ENCODE results near the gene PTPRF. TPM values are rescaled to one million over a fixed set of nuclear protein-coding genes. Genes with fewer than 3 reads are reported as not detected.

The PTPRF gene
- total and polyA plus RNA-seq, 4 donors, result 40.0 to 160 (median 92.1) TPM

- peaks cover 0 to 39% (median 11%) of the 10 kb centered on the region in 4 donors for H3K36me3 ChIP-seq (ENCODE audit: control insufficient read depth in 4 of 4, insufficient read depth in 4 of 4, low read length in 4 of 4)
- no peaks in the 10 kb centered on the region for H3K4me1 ChIP-seq (ENCODE audit: control insufficient read depth in 5 of 5, insufficient read depth in 5 of 5, low read length in 5 of 5)
- no peak overlapping the region for H3K9ac ChIP-seq (ENCODE audit: insufficient read depth in 1 of 2, low read length in 2 of 2)
- no peaks in the 10 kb centered on the region for H3K27me3 ChIP-seq (ENCODE audit: control insufficient read depth in 3 of 3, insufficient read depth in 3 of 3, low read length in 2 of 3)
- DNase-seq (no peak), ATAC-seq (ENCODE audit: insufficient read depth, low FRiP score) (no peak)
- WGBS, 2 donors, result 94 to 96% methylated on average over 7 of the region's 7 CpGs
- H3K4me3 ChIP-seq, result no peak overlapping the region
- H3K27ac ChIP-seq (ENCODE audit: low read depth in 1 of 2, low read length in 1 of 2), result no peak overlapping the region
- H3K9me3 ChIP-seq (ENCODE audit: control insufficient read depth in 4 of 4, insufficient read depth in 3 of 4, low read length in 3 of 4), result no peaks in the 10 kb centered on the region
- TF ChIP-seq, protein P1, sequence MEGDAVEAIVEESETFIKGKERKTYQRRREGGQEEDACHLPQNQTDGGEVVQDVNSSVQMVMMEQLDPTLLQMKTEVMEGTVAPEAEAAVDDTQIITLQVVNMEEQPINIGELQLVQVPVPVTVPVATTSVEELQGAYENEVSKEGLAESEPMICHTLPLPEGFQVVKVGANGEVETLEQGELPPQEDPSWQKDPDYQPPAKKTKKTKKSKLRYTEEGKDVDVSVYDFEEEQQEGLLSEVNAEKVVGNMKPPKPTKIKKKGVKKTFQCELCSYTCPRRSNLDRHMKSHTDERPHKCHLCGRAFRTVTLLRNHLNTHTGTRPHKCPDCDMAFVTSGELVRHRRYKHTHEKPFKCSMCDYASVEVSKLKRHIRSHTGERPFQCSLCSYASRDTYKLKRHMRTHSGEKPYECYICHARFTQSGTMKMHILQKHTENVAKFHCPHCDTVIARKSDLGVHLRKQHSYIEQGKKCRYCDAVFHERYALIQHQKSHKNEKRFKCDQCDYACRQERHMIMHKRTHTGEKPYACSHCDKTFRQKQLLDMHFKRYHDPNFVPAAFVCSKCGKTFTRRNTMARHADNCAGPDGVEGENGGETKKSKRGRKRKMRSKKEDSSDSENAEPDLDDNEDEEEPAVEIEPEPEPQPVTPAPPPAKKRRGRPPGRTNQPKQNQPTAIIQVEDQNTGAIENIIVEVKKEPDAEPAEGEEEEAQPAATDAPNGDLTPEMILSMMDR (IDR thresholded peaks at IDR 0.05; ENCODE audit: control extremely low read depth, extremely low read depth), result no peak
These were observed 85.7 kb downstream of the PTPRF start for GRCh38 chr1:43616383-43616782.

- DNase-seq, result no peak
- Histone ChIP-seq H3K9ac (ENCODE audit: insufficient read depth in 1 of 2, low read length in 2 of 2) (no peak overlapping the region), H3K27ac (ENCODE audit: low read depth in 1 of 2, low read length in 1 of 2) (no peak overlapping the region), H3K4me3 (no peak overlapping the region), H3K9me3 (ENCODE audit: control insufficient read depth in 4 of 4, insufficient read depth in 3 of 4, low read length in 3 of 4) (no peaks in the 10 kb centered on the region), H3K36me3 (ENCODE audit: control insufficient read depth in 4 of 4, insufficient read depth in 4 of 4, low read length in 4 of 4) (peaks cover 0 to 39% (median 12%) of the 10 kb centered on the region in 4 donors), H3K27me3 (ENCODE audit: control insufficient read depth in 3 of 3, insufficient read depth in 3 of 3, low read length in 2 of 3) (no peaks in the 10 kb centered on the region), H3K4me1 (ENCODE audit: control insufficient read depth in 5 of 5, insufficient read depth in 5 of 5, low read length in 5 of 5) (no peaks in the 10 kb centered on the region)
- 92% methylated on average over 5 of the region's 5 CpGs for WGBS, 2 donors
- TF ChIP-seq, protein P1 (IDR thresholded peaks at IDR 0.05; ENCODE audit: control extremely low read depth, extremely low read depth), result no peak
- no peak for ATAC-seq (ENCODE audit: insufficient read depth, low FRiP score)
These were observed 86.3 kb downstream of the PTPRF start for GRCh38 chr1:43617011-43617410.

DNA sequence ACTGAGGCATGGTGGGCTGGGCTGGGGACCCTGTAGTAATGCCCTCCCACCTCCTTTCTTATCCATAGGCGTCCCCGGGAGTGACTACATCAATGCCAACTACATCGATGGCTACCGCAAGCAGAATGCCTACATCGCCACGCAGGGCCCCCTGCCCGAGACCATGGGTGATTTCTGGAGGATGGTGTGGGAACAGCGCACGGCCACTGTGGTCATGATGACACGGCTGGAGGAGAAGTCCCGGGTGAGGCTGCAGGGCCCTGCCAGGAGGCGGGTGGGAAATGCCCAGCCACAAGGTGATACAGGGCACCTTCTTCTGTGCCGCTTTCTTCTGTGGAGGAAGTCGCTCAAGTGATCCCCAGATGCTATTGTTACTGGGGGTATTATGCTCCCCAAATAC is 87.0 kb downstream of the PTPRF start:
- no peak for DNase-seq
- ATAC-seq (ENCODE audit: insufficient read depth, low FRiP score), result no peak
- Histone ChIP-seq H3K4me3 (no peak overlapping the region), H3K4me1 (ENCODE audit: control insufficient read depth in 5 of 5, insufficient read depth in 5 of 5, low read length in 5 of 5) (no peaks in the 10 kb centered on the region), H3K27ac (ENCODE audit: low read depth in 1 of 2, low read length in 1 of 2) (no peak overlapping the region), H3K36me3 (ENCODE audit: control insufficient read depth in 4 of 4, insufficient read depth in 4 of 4, low read length in 4 of 4) (peaks cover 0 to 39% (median 12%) of the 10 kb centered on the region in 4 donors), H3K9ac (ENCODE audit: insufficient read depth in 1 of 2, low read length in 2 of 2) (no peak overlapping the region), H3K27me3 (ENCODE audit: control insufficient read depth in 3 of 3, insufficient read depth in 3 of 3, low read length in 2 of 3) (no peaks in the 10 kb centered on the region), H3K9me3 (ENCODE audit: control insufficient read depth in 4 of 4, insufficient read depth in 3 of 4, low read length in 3 of 4) (no peaks in the 10 kb centered on the region)
- WGBS, 2 donors, result 94% methylated on average over 14 of the region's 14 CpGs
- TF ChIP-seq, protein P1 (IDR thresholded peaks at IDR 0.05; ENCODE audit: control extremely low read depth, extremely low read depth), result no peak
